Measurements from ENCODE around the gene EEF2. TPM values are rescaled to one million over a fixed set of nuclear protein-coding genes. Genes with fewer than 3 reads are reported as not detected.

Gene EEF2
- total RNA-seq, 1 donor from 2014 or later: 1,288 TPM

DNA sequence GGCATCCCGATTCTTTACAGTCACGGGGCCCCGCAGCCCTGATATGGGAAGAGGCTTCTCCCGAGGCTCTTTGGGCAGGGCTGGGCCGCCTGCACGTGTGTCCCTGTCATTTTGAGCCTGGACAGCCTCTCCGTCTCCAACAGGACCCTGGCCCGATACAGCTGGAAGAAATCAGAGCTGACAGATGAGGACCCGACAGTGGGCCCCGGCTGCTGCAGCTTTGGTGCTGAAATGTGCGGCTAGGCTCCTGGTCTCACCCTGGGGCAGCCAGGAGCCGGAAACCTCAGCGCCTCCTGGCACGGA lies 25.5 kb upstream of the EEF2 start:
- no peak overlapping the region for H3K9ac ChIP-seq
- DNase-seq (ENCODE audit: low spot score): no peak
- peaks cover 13% of the 10 kb centered on the region for H3K4me1 ChIP-seq
- peaks cover 65% of the 10 kb centered on the region for H4K20me1 ChIP-seq (ENCODE audit: low read depth)
- H3K27ac Mint-ChIP-seq: no peak overlapping the region
- H3K27ac ChIP-seq: no peak overlapping the region
- H3K4me2 ChIP-seq: no peak overlapping the region
- H3K9me3 Mint-ChIP-seq: no peaks in the 10 kb centered on the region
- no peak overlapping the region for H3K4me3 ChIP-seq
- H3K9me3 ChIP-seq (ENCODE audit: low read depth): no peaks in the 10 kb centered on the region
- peaks cover 3% of the 10 kb centered on the region for H3K36me3 Mint-ChIP-seq
- peaks cover 20% of the 10 kb centered on the region for H3K4me1 Mint-ChIP-seq
- H3F3A ChIP-seq (ENCODE audit: low read depth): peaks cover 7% of the 10 kb centered on the region
- no peaks in the 10 kb centered on the region for H3K27me3 ChIP-seq
- peak overlapping the region; percentile 55 for H3K4me3 Mint-ChIP-seq
- no peak overlapping the region for H2AFZ ChIP-seq (replicated peaks)
- TF ChIP-seq EZH2phosphoT487 (IDR thresholded peaks at IDR 0.05) (no peak), EZH2 (IDR thresholded peaks at IDR 0.05) (no peak)
- TF ChIP-seq, protein P1, sequence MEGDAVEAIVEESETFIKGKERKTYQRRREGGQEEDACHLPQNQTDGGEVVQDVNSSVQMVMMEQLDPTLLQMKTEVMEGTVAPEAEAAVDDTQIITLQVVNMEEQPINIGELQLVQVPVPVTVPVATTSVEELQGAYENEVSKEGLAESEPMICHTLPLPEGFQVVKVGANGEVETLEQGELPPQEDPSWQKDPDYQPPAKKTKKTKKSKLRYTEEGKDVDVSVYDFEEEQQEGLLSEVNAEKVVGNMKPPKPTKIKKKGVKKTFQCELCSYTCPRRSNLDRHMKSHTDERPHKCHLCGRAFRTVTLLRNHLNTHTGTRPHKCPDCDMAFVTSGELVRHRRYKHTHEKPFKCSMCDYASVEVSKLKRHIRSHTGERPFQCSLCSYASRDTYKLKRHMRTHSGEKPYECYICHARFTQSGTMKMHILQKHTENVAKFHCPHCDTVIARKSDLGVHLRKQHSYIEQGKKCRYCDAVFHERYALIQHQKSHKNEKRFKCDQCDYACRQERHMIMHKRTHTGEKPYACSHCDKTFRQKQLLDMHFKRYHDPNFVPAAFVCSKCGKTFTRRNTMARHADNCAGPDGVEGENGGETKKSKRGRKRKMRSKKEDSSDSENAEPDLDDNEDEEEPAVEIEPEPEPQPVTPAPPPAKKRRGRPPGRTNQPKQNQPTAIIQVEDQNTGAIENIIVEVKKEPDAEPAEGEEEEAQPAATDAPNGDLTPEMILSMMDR (IDR thresholded peaks at IDR 0.05): no peak
- H3K27me3 Mint-ChIP-seq (ENCODE audit: insufficient read depth, low read depth): peaks cover 10% of the 10 kb centered on the region
- H3K36me3 ChIP-seq: no peaks in the 10 kb centered on the region
- peaks cover 85% of the 10 kb centered on the region for H3K79me2 ChIP-seq (ENCODE audit: low read depth)

DNA sequence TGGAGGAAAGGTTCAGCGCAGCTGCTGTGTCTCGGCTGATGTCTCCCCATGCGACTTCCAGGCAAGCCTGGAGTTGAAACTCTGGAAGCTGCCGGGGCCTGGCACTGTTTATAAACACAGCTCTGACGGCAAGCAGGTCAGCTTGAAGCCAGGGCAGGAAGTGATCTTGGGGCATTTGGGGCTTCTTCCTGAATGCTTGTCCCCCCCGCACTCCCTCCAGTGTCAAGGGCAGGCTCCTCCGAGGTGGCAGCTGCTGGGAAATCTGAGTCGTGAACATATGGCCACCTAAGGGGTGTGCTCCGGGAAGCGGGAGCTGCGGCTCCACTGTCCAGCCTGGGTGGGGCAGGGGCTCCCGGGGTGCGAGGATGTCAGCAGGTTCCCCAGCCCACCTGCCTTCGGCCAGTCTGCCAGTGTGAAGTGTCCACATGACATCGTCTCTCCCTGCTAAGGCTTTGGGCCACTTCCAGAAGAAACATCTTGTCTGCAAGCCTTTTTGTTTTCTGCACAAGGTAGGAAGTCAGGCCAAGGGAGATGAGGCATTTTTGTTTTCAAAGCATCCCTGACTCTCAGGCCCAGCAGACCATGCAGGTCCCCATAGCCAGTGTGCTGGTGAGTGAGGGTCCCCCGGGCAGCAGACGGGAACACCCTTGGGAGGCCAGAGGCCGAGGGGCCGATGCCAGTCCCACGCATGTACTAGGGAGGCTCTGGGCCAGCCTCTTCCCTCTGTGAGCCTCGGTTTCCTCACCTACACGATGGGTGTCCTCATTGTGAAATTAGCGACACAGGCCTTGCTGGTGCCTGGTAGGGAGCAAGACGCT lies 24.9 kb upstream of the EEF2 start:
- no peaks in the 10 kb centered on the region for H3K27me3 ChIP-seq
- no peak overlapping the region for H3K9ac ChIP-seq
- H3K79me2 ChIP-seq (ENCODE audit: low read depth): peaks cover 79% of the 10 kb centered on the region
- H3K4me2 ChIP-seq: no peak overlapping the region
- no peaks in the 10 kb centered on the region for H3K9me3 Mint-ChIP-seq
- no peaks in the 10 kb centered on the region for H3K36me3 ChIP-seq
- H3K4me3 ChIP-seq: no peak overlapping the region
- peak overlapping the region; percentile 90 for H3K4me3 Mint-ChIP-seq
- H3K27ac ChIP-seq: no peak overlapping the region
- no peaks in the 10 kb centered on the region for H3K9me3 ChIP-seq (ENCODE audit: low read depth)
- H3K4me1 ChIP-seq: peaks cover 13% of the 10 kb centered on the region
- peaks cover 13% of the 10 kb centered on the region for H3K27me3 Mint-ChIP-seq (ENCODE audit: insufficient read depth, low read depth)
- no peak overlapping the region for H2AFZ ChIP-seq (replicated peaks)
- TF ChIP-seq, protein P1 (IDR thresholded peaks at IDR 0.05): no peak
- TF ChIP-seq EZH2phosphoT487 (IDR thresholded peaks at IDR 0.05): no peak
- TF ChIP-seq EZH2 (IDR thresholded peaks at IDR 0.05): no peak
- H3K27ac Mint-ChIP-seq: no peak overlapping the region
- H3F3A ChIP-seq (ENCODE audit: low read depth): peaks cover 8% of the 10 kb centered on the region
- peaks cover 60% of the 10 kb centered on the region for H4K20me1 ChIP-seq (ENCODE audit: low read depth)
- no peak for DNase-seq (ENCODE audit: low spot score)
- H3K4me1 Mint-ChIP-seq: peaks cover 20% of the 10 kb centered on the region
- H3K36me3 Mint-ChIP-seq: peaks cover 3% of the 10 kb centered on the region

DNA sequence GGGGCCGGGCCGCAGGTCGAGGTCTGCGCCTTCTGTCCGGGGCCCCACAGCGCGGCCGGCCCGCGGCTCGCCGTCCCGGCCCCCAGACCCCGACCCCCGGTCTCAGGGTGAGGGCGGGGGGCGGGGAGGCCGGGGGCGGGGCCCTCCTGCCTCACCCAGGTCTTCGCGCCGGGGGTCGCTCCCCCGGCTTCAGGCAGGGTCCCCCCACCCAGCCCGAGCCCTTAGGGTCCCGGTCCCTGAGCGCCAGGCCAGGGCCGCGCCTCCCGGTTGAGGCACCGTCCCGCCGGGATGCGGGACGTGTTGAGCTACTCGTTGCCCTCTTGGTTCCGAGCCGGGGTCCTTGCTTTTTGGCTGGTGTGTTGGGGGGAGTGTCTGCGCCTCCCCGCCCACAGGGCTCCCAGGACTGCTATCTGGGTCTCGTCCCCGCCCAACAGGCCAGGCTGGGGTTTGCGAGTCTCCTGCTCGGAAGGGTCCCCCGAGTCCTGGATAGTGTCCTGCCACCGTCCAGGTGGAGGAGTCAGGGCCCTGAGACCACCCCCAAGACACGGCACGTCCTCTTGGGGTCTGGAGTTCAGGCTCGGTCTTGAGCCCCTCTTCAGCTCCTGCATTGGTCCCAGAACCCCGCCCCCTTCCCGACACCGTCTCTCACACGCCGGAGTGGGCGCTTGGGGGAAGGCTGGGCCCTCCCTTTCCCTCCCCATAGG lies 22.7 kb upstream of the EEF2 start:
- H2AFZ ChIP-seq (replicated peaks): no peak overlapping the region

More for the DNA sequence above, 22.7 kb upstream of the EEF2 start:
- H3K27me3 ChIP-seq: no peaks in the 10 kb centered on the region
- Mint-ChIP-seq H3K4me1 (peaks cover 20% of the 10 kb centered on the region), H3K9me3 (no peaks in the 10 kb centered on the region), H3K27me3 (ENCODE audit: insufficient read depth, low read depth) (peaks cover 13% of the 10 kb centered on the region), H3K27ac (peak overlapping the region; percentile 40), H3K36me3 (peaks cover 3% of the 10 kb centered on the region), H3K4me3 (peak overlapping the region; percentile 90)
- no peaks in the 10 kb centered on the region for H3K9me3 ChIP-seq (ENCODE audit: low read depth)
- peaks cover 13% of the 10 kb centered on the region for H3K4me1 ChIP-seq
- peak overlapping the region; percentile 87 for H3K9ac ChIP-seq
- peak overlapping the region; percentile 87 for H3K4me3 ChIP-seq
- peak overlapping the region; percentile 89 for H3K4me2 ChIP-seq
- H3F3A ChIP-seq (ENCODE audit: low read depth): peaks cover 10% of the 10 kb centered on the region
- no peaks in the 10 kb centered on the region for H3K36me3 ChIP-seq
- DNase-seq (ENCODE audit: low spot score): peak; percentile 66
- H3K79me2 ChIP-seq (ENCODE audit: low read depth): peaks cover 60% of the 10 kb centered on the region
- peaks cover 43% of the 10 kb centered on the region for H4K20me1 ChIP-seq (ENCODE audit: low read depth)
- no peak for TF ChIP-seq EZH2 (IDR thresholded peaks at IDR 0.05)
- TF ChIP-seq, protein P1 (IDR thresholded peaks at IDR 0.05): no peak
- TF ChIP-seq EZH2phosphoT487 (IDR thresholded peaks at IDR 0.05): no peak
- H3K27ac ChIP-seq: no peak overlapping the region

Measured in neural progenitor cell (in vitro differentiated cells).